ENCODE data around the gene TAF10. TPM values are rescaled to one million over a fixed set of nuclear protein-coding genes. Genes with fewer than 3 reads are reported as not detected.

TAF10 gene
- total RNA-seq, 1 donor from 2014 or later: 87.8 TPM

GRCh38 chr11:6613496-6613895, 1.5 kb upstream of the TAF10 start:
- no peak overlapping the region for H3K4me3 ChIP-seq

GRCh38 chr11:6611963-6612212, 128 bp downstream of the TAF10 start:
- no peaks in the 10 kb centered on the region for H3K9me3 ChIP-seq
- H3K27ac ChIP-seq: peak overlapping the region; percentile 99
- H3K4me1 ChIP-seq: peaks cover 28% of the 10 kb centered on the region
- intact Hi-C loops (cut with DNase I): no loop called here
- ATAC-seq (no peak), DNase-seq (no peak)
- TF ChIP-seq CTCF (IDR thresholded peaks at IDR 0.05): no peak
- peaks cover 64% of the 10 kb centered on the region for H3K36me3 ChIP-seq
- no peaks in the 10 kb centered on the region for H3K27me3 ChIP-seq
- H3K4me3 ChIP-seq: peak overlapping the region; percentile 75

More at GRCh38 chr11:6613496-6613895, 1.5 kb upstream of the TAF10 start:
- DNase-seq (no peak), ATAC-seq (no peak)
- no peak for TF ChIP-seq CTCF (IDR thresholded peaks at IDR 0.05)
- Histone ChIP-seq H3K27ac (peak overlapping the region; percentile 99), H3K36me3 (peaks cover 58% of the 10 kb centered on the region), H3K9me3 (no peaks in the 10 kb centered on the region), H3K4me1 (peaks cover 23% of the 10 kb centered on the region), H3K27me3 (no peaks in the 10 kb centered on the region)
- intact Hi-C loops (cut with DNase I): no loop called here

- ATAC-seq: peak; percentile 5
- intact Hi-C loops (cut with DNase I): no loop called here
- H3K27ac ChIP-seq: peak overlapping the region; percentile 99
These were observed 689 bp downstream of the TAF10 start for GRCh38 chr11:6611092-6611962.

GRCh38 chr11:6610591-6610990, 1.4 kb downstream of the TAF10 start:
- no peak for TF ChIP-seq CTCF (IDR thresholded peaks at IDR 0.05)
- H3K4me1 ChIP-seq: peaks cover 40% of the 10 kb centered on the region
- no peaks in the 10 kb centered on the region for H3K9me3 ChIP-seq
- no peak overlapping the region for H3K4me3 ChIP-seq
- H3K27ac ChIP-seq: no peak overlapping the region
- ATAC-seq (no peak), DNase-seq (no peak)
- H3K27me3 ChIP-seq: no peaks in the 10 kb centered on the region
- intact Hi-C loops (cut with DNase I): no loop called here
- H3K36me3 ChIP-seq: peaks cover 51% of the 10 kb centered on the region

More at GRCh38 chr11:6611092-6611962, 689 bp downstream of the TAF10 start:
- Histone ChIP-seq H3K9me3 (no peaks in the 10 kb centered on the region), H3K36me3 (peaks cover 58% of the 10 kb centered on the region), H3K27me3 (no peaks in the 10 kb centered on the region), H3K4me3 (peak overlapping the region; percentile 75), H3K4me1 (peaks cover 32% of the 10 kb centered on the region)
- DNase-seq: no peak
- TF ChIP-seq CTCF (IDR thresholded peaks at IDR 0.05): no peak

- Histone ChIP-seq H3K36me3 (peaks cover 42% of the 10 kb centered on the region), H3K4me1 (peaks cover 50% of the 10 kb centered on the region), H3K27ac (no peak overlapping the region), H3K4me3 (no peak overlapping the region), H3K9me3 (no peaks in the 10 kb centered on the region), H3K27me3 (no peaks in the 10 kb centered on the region)
- TF ChIP-seq CTCF (IDR thresholded peaks at IDR 0.05): no peak
- DNase-seq (no peak), ATAC-seq (no peak)
- intact Hi-C loops (cut with DNase I): loop anchor here (5.0 kb wide), 1 partner anchor 73 kb away; the partner anchor contains the start of gene MRPL17
These were observed 2.5 kb downstream of the TAF10 start for GRCh38 chr11:6609502-6610015.

All from upper lobe of right lung (tissue), 1 donor.